ENCODE data around the gene APCDD1. TPM values are rescaled to one million over a fixed set of nuclear protein-coding genes. Genes with fewer than 3 reads are reported as not detected.

APCDD1 gene
- total and polyA plus RNA-seq, 2 of the 8 experiments (the other 6 are each of a cell fraction or from before 2014, with no cell fraction given) = 2.6 to 3.6 TPM

GRCh38 chr18:10524507-10525370 is 70.3 kb downstream of the APCDD1 start (continued):
- no peak for TF ChIP-seq MAX (IDR thresholded peaks at IDR 0.05)
- TF ChIP-seq SUZ12 (IDR thresholded peaks at IDR 0.05; ENCODE audit: low read length) = no peak
- no peak for TF ChIP-seq GTF2F1 (IDR thresholded peaks at IDR 0.05; ENCODE audit: borderline replicate concordance, low read depth, low read length)
- TF ChIP-seq CBX5 (IDR thresholded peaks at IDR 0.05; ENCODE audit: low read depth, low read length) = no peak

Data from H1 (cell line).